ENCODE data around the gene PSMG1. TPM values are rescaled to one million over a fixed set of nuclear protein-coding genes. Genes with fewer than 3 reads are reported as not detected.

PSMG1 gene
- total RNA-seq, 1 experiment from 2014 or later, result 50.0 TPM

GRCh38 chr21:39180429-39181019 lies 2.7 kb downstream of the PSMG1 start:
- CTCF ChIA-PET, result interaction anchor here (0.6 kb wide), 1 partner anchor 275 kb away, joined by 4 read pairs; no protein-coding TSS in a partner anchor
- H3K27me3 Mint-ChIP-seq (ENCODE audit: unreplicated experiment), result no peaks in the 10 kb centered on the region
- peaks cover 8% of the 10 kb centered on the region for H3K4me1 Mint-ChIP-seq (ENCODE audit: low read depth, unreplicated experiment)
- no peak overlapping the region for H3K4me3 Mint-ChIP-seq (ENCODE audit: low read depth, unreplicated experiment)
- no peak for TF ChIP-seq CTCF (IDR thresholded peaks at IDR 0.05; ENCODE audit: unreplicated experiment)
- intact Hi-C loops (cut with micrococcal nuclease; ENCODE audit: unreplicated experiment), result no loop called here
- H3K9me3 Mint-ChIP-seq (ENCODE audit: low read depth, unreplicated experiment), result no peaks in the 10 kb centered on the region
- no TSS peak for BruUV-seq (replicated peaks)
- no peak for DNase-seq
- H3K36me3 Mint-ChIP-seq (ENCODE audit: insufficient read depth, unreplicated experiment), result peaks cover 24% of the 10 kb centered on the region
- no peak overlapping the region for H3K27ac Mint-ChIP-seq (ENCODE audit: unreplicated experiment)

GRCh38 chr21:39178421-39178820 lies 4.8 kb downstream of the PSMG1 start:
- H3K36me3 Mint-ChIP-seq (ENCODE audit: insufficient read depth, unreplicated experiment), result peaks cover 18% of the 10 kb centered on the region
- H3K27ac Mint-ChIP-seq (ENCODE audit: unreplicated experiment), result no peak overlapping the region
- intact Hi-C loops (cut with micrococcal nuclease; ENCODE audit: unreplicated experiment), result no loop called here
- no peak overlapping the region for H3K4me3 Mint-ChIP-seq (ENCODE audit: low read depth, unreplicated experiment)
- no peaks in the 10 kb centered on the region for H3K27me3 Mint-ChIP-seq (ENCODE audit: unreplicated experiment)
- BruUV-seq (replicated peaks), result no TSS peak
- H3K4me1 Mint-ChIP-seq (ENCODE audit: low read depth, unreplicated experiment), result peaks cover 8% of the 10 kb centered on the region
- H3K9me3 Mint-ChIP-seq (ENCODE audit: low read depth, unreplicated experiment), result no peaks in the 10 kb centered on the region
- CTCF ChIA-PET, result no interaction called here
- no peak for TF ChIP-seq CTCF (IDR thresholded peaks at IDR 0.05; ENCODE audit: unreplicated experiment)
- DNase-seq, result no peak

- H3K36me3 Mint-ChIP-seq (ENCODE audit: insufficient read depth, unreplicated experiment), result peaks cover 4% of the 10 kb centered on the region
- BruUV-seq (replicated peaks), result no TSS peak
- peaks cover 8% of the 10 kb centered on the region for H3K4me1 Mint-ChIP-seq (ENCODE audit: low read depth, unreplicated experiment)
- TF ChIP-seq CTCF (IDR thresholded peaks at IDR 0.05; ENCODE audit: unreplicated experiment), result no peak
- no peaks in the 10 kb centered on the region for H3K27me3 Mint-ChIP-seq (ENCODE audit: unreplicated experiment)
- intact Hi-C loops (cut with micrococcal nuclease; ENCODE audit: unreplicated experiment), result no loop called here
- H3K9me3 Mint-ChIP-seq (ENCODE audit: low read depth, unreplicated experiment), result no peaks in the 10 kb centered on the region
- no peak for DNase-seq
- no peak overlapping the region for H3K4me3 Mint-ChIP-seq (ENCODE audit: low read depth, unreplicated experiment)
- CTCF ChIA-PET, result interaction anchor here (0.6 kb wide), 1 partner anchor 45 kb away, joined by 12 read pairs; no protein-coding TSS in a partner anchor
- H3K27ac Mint-ChIP-seq (ENCODE audit: unreplicated experiment), result no peak overlapping the region
Observed at GRCh38 chr21:39176271-39176709, 7.0 kb downstream of the PSMG1 start.

- H3K27ac Mint-ChIP-seq (ENCODE audit: unreplicated experiment), result no peak overlapping the region
- no peak overlapping the region for H3K4me3 Mint-ChIP-seq (ENCODE audit: low read depth, unreplicated experiment)
- H3K27me3 Mint-ChIP-seq (ENCODE audit: unreplicated experiment), result no peaks in the 10 kb centered on the region
- BruUV-seq (replicated peaks), result no TSS peak
- intact Hi-C loops (cut with micrococcal nuclease; ENCODE audit: unreplicated experiment), result no loop called here
- H3K9me3 Mint-ChIP-seq (ENCODE audit: low read depth, unreplicated experiment), result no peaks in the 10 kb centered on the region
- H3K36me3 Mint-ChIP-seq (ENCODE audit: insufficient read depth, unreplicated experiment), result peaks cover 4% of the 10 kb centered on the region
- DNase-seq, result no peak
- H3K4me1 Mint-ChIP-seq (ENCODE audit: low read depth, unreplicated experiment), result peaks cover 8% of the 10 kb centered on the region
- CTCF ChIA-PET, result no interaction called here
- no peak for TF ChIP-seq CTCF (IDR thresholded peaks at IDR 0.05; ENCODE audit: unreplicated experiment)
Observed at GRCh38 chr21:39175665-39176064, 7.6 kb downstream of the PSMG1 start.
